ENCODE results near the gene DPPA5.
"Not testable (repeated sequence)": the region's sequence is repeated elsewhere in the genome, so short reads cannot be mapped to it uniquely, and the experiment has no call there.

DNA sequence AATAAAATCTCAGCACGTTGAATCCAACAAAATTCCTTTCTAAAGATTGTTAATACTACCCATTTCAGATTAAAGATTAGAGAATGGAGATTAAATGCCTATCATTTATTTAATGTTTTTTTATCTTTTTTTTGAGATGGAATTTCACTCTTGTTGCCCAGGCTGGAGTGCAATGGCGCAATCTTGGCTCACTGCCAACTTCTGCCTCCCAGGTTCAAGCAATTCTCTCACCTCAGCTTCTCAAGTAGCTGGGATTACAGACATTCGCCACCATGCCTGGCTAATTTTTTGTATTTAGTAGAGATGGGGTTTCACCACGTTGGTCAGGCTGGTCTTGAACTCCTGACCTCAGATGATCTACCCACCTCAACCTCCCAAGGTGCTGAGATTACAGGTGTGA is 38.1 kb upstream of the DPPA5 start:
- TF ChIP-seq, protein P1, sequence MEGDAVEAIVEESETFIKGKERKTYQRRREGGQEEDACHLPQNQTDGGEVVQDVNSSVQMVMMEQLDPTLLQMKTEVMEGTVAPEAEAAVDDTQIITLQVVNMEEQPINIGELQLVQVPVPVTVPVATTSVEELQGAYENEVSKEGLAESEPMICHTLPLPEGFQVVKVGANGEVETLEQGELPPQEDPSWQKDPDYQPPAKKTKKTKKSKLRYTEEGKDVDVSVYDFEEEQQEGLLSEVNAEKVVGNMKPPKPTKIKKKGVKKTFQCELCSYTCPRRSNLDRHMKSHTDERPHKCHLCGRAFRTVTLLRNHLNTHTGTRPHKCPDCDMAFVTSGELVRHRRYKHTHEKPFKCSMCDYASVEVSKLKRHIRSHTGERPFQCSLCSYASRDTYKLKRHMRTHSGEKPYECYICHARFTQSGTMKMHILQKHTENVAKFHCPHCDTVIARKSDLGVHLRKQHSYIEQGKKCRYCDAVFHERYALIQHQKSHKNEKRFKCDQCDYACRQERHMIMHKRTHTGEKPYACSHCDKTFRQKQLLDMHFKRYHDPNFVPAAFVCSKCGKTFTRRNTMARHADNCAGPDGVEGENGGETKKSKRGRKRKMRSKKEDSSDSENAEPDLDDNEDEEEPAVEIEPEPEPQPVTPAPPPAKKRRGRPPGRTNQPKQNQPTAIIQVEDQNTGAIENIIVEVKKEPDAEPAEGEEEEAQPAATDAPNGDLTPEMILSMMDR (IDR thresholded peaks at IDR 0.05), result not testable (repeated sequence)
- not testable (repeated sequence) for TF ChIP-seq POLR2A (IDR thresholded peaks at IDR 0.05)
